Mesendoderm (in vitro differentiated cells): Measurements from ENCODE around the gene ERLEC1.
"Not testable (repeated sequence)": the region's sequence is repeated elsewhere in the genome, so short reads cannot be mapped to it uniquely, and the experiment has no call there.

ENCODE experiments used
- DNase-seq: peaks from one replicate; pipeline ENCODE4 v3.0.0; 2013
- H2AK5ac ChIP-seq: 2 replicates; pipeline ENCODE4 v1.6.1; 2013; ENCODE audit warnings: low read length, inconsistent platforms
- H2BK120ac ChIP-seq: 2 replicates; pipeline ENCODE4 v1.6.1; 2013; ENCODE audit warnings: low read depth, mild to moderate bottlenecking, low read length, moderate library complexity, mixed read lengths
- H2BK15ac ChIP-seq: replicated peaks from 2 replicates; pipeline ENCODE4 v1.6.1; 2013; ENCODE audit warnings: low read depth, mild to moderate bottlenecking, moderate library complexity
- H2BK5ac ChIP-seq: 2 replicates; pipeline ENCODE4 v1.6.1; 2013; ENCODE audit warnings: low read length, inconsistent platforms
- H3K18ac ChIP-seq: 2 replicates; pipeline ENCODE4 v1.6.1; 2013; ENCODE audit warnings: mild to moderate bottlenecking, low read length, mixed read lengths
- H3K23ac ChIP-seq: one replicate; pipeline ENCODE4 v1.6.1; 2013; ENCODE audit warnings: low read length
- H3K27ac ChIP-seq: 2 replicates; pipeline ENCODE4 v1.5.1; 2013; ENCODE audit warnings: low read depth, mild to moderate bottlenecking, inconsistent platforms, low read length, moderate library complexity
- H3K27me3 ChIP-seq: 2 replicates; pipeline ENCODE4 v1.6.1; 2013; ENCODE audit warnings: low read length, control low read depth, mild to moderate bottlenecking, inconsistent platforms; ENCODE audit not compliant: insufficient read depth, poor library complexity
- H3K36me3 ChIP-seq: 2 replicates; pipeline ENCODE4 v1.6.1; 2013; ENCODE audit warnings: low read length, inconsistent platforms; ENCODE audit not compliant: control insufficient read depth, insufficient read depth
- H3K4ac ChIP-seq: one replicate; pipeline ENCODE4 v1.6.1; 2013; ENCODE audit warnings: low read depth, mild to moderate bottlenecking, low read length, moderate library complexity
- H3K4me1 ChIP-seq: 2 replicates; pipeline ENCODE4 v1.6.1; 2013; ENCODE audit warnings: low read depth, low read length, inconsistent platforms; ENCODE audit not compliant: control insufficient read depth
- H3K4me2 ChIP-seq: 2 replicates; pipeline ENCODE4 v1.6.1; 2013; ENCODE audit warnings: low read length
- H3K4me3 ChIP-seq: 2 replicates; pipeline ENCODE4 v1.5.1; 2013; ENCODE audit warnings: mild to moderate bottlenecking, low read length
- H3K56ac ChIP-seq: one replicate; pipeline ENCODE4 v1.6.1; 2013; ENCODE audit warnings: low read length
- H3K79me1 ChIP-seq: 2 replicates; pipeline ENCODE4 v1.6.1; 2013; ENCODE audit warnings: low read length, inconsistent platforms
- H3K79me2 ChIP-seq: 2 replicates; pipeline ENCODE4 v1.6.1; 2013; ENCODE audit warnings: mild to moderate bottlenecking, low read length; ENCODE audit not compliant: control insufficient read depth, insufficient read depth
- H3K9ac ChIP-seq: 2 replicates; pipeline ENCODE4 v1.6.1; 2013; ENCODE audit warnings: low read length, inconsistent platforms
- H4K5ac ChIP-seq: one replicate; pipeline ENCODE4 v1.6.1; 2013; ENCODE audit warnings: low read length
- H4K8ac ChIP-seq: one replicate; pipeline ENCODE4 v1.6.1; 2013; ENCODE audit warnings: low read depth, mild to moderate bottlenecking, control low read depth, low read length, moderate library complexity
- WGBS: extraction: QIAGEN DNeasy Blood & Tissue Kit; methylation state at CpG from one replicate; pipeline ENCODE4 v1.1.7; 2013; ENCODE audit warnings: low lambda C conversion rate, missing lambda C conversion rate; ENCODE audit not compliant: insufficient coverage; ENCODE audit errors: extremely low coverage; 5-methylcytosine and 5-hydroxymethylcytosine counted together

The ERLEC1 gene

GRCh38 chr2:53842891-53843290 lies 56.0 kb downstream of the ERLEC1 start:
- H3K4me2 ChIP-seq, result no peak overlapping the region
- no peak overlapping the region for H3K9ac ChIP-seq
- no peak overlapping the region for H3K4ac ChIP-seq
- H3K23ac ChIP-seq, result no peak overlapping the region
- no peaks in the 10 kb centered on the region for H3K27me3 ChIP-seq
- no peak overlapping the region for H3K56ac ChIP-seq
- no peaks in the 10 kb centered on the region for H3K4me1 ChIP-seq
- H3K79me2 ChIP-seq, result no peaks in the 10 kb centered on the region
- H3K36me3 ChIP-seq, result no peaks in the 10 kb centered on the region
- H3K18ac ChIP-seq, result no peak overlapping the region
- no peaks in the 10 kb centered on the region for H3K79me1 ChIP-seq
- no peak overlapping the region for H3K4me3 ChIP-seq
- no peak overlapping the region for H2BK120ac ChIP-seq
- no CpG with 5 or more reads among the region's 3 CpGs for WGBS
- DNase-seq, result no peak
- H4K8ac ChIP-seq, result no peak overlapping the region
- no peak overlapping the region for H3K27ac ChIP-seq
- no peak overlapping the region for H2BK5ac ChIP-seq
- no peak overlapping the region for H4K5ac ChIP-seq
- no peak overlapping the region for H2BK15ac ChIP-seq
- no peak overlapping the region for H2AK5ac ChIP-seq

- H2BK15ac ChIP-seq, result no peak overlapping the region
- WGBS, result no CpG with 5 or more reads among the region's 2 CpGs
- DNase-seq, result no peak
- no peaks in the 10 kb centered on the region for H3K79me1 ChIP-seq
- H3K4ac ChIP-seq, result no peak overlapping the region
- no peak overlapping the region for H3K4me2 ChIP-seq
- no peak overlapping the region for H3K27ac ChIP-seq
- no peak overlapping the region for H4K5ac ChIP-seq
- H2BK120ac ChIP-seq, result no peak overlapping the region
- H3K79me2 ChIP-seq, result no peaks in the 10 kb centered on the region
- no peak overlapping the region for H2BK5ac ChIP-seq
- H4K8ac ChIP-seq, result no peak overlapping the region
- no peak overlapping the region for H3K56ac ChIP-seq
- no peak overlapping the region for H3K18ac ChIP-seq
- no peak overlapping the region for H3K9ac ChIP-seq
- H3K36me3 ChIP-seq, result no peaks in the 10 kb centered on the region
- H3K4me1 ChIP-seq, result no peaks in the 10 kb centered on the region
- H3K27me3 ChIP-seq, result no peaks in the 10 kb centered on the region
- H3K4me3 ChIP-seq, result no peak overlapping the region
- no peak overlapping the region for H2AK5ac ChIP-seq
- no peak overlapping the region for H3K23ac ChIP-seq
These were observed 56.8 kb downstream of the ERLEC1 start for GRCh38 chr2:53843595-53843994.

GRCh38 chr2:53848062-53848461 lies 61.2 kb downstream of the ERLEC1 start:
- no peak overlapping the region for H2BK15ac ChIP-seq
- H4K8ac ChIP-seq, result no peak overlapping the region
- no peak overlapping the region for H2BK5ac ChIP-seq
- no peaks in the 10 kb centered on the region for H3K79me1 ChIP-seq
- no peak overlapping the region for H2BK120ac ChIP-seq
- H3K27me3 ChIP-seq, result no peaks in the 10 kb centered on the region
- no peaks in the 10 kb centered on the region for H3K36me3 ChIP-seq
- no peak overlapping the region for H3K4me3 ChIP-seq
- no peak overlapping the region for H3K23ac ChIP-seq
- H3K4me1 ChIP-seq, result no peaks in the 10 kb centered on the region
- H3K18ac ChIP-seq, result no peak overlapping the region
- no peak overlapping the region for H3K27ac ChIP-seq
- DNase-seq, result no peak
- no peak overlapping the region for H3K56ac ChIP-seq
- H3K9ac ChIP-seq, result no peak overlapping the region
- whole genome bisulfite sequencing, result 100% methylated on average over 1 of the region's 2 CpGs
- H3K4me2 ChIP-seq, result no peak overlapping the region
- no peak overlapping the region for H4K5ac ChIP-seq
- no peak overlapping the region for H3K4ac ChIP-seq
- H2AK5ac ChIP-seq, result no peak overlapping the region
- H3K79me2 ChIP-seq, result no peaks in the 10 kb centered on the region

- not testable (repeated sequence) for H4K5ac ChIP-seq, H3K79me2 ChIP-seq, H3K18ac ChIP-seq, H3K23ac ChIP-seq, H3K9ac ChIP-seq, H3K27me3 ChIP-seq, H3K36me3 ChIP-seq, H3K4me1 ChIP-seq, DNase-seq, H2BK5ac ChIP-seq, H3K79me1 ChIP-seq, H2BK120ac ChIP-seq, H3K4me3 ChIP-seq, H2AK5ac ChIP-seq, H3K4ac ChIP-seq, H3K27ac ChIP-seq, H2BK15ac ChIP-seq, H4K8ac ChIP-seq, H3K56ac ChIP-seq, H3K4me2 ChIP-seq
- WGBS, result no CpG with 5 or more reads among the region's 9 CpGs
These were observed 64.4 kb downstream of the ERLEC1 start for GRCh38 chr2:53851052-53851757.

GRCh38 chr2:53852532-53852931 lies 65.7 kb downstream of the ERLEC1 start:
- H2BK120ac ChIP-seq, result no peak overlapping the region
- no peak overlapping the region for H2BK15ac ChIP-seq
- 100% methylated on average over 1 of the region's 4 CpGs for WGBS
- no peak overlapping the region for H3K18ac ChIP-seq
- H3K79me2 ChIP-seq, result no peaks in the 10 kb centered on the region
- H3K4me2 ChIP-seq, result no peak overlapping the region
- no peak overlapping the region for H3K56ac ChIP-seq
- H3K4ac ChIP-seq, result no peak overlapping the region
- no peak overlapping the region for H2BK5ac ChIP-seq
- no peak overlapping the region for H3K23ac ChIP-seq
- H3K79me1 ChIP-seq, result no peaks in the 10 kb centered on the region
- H2AK5ac ChIP-seq, result no peak overlapping the region
- H3K9ac ChIP-seq, result no peak overlapping the region
- no peaks in the 10 kb centered on the region for H3K27me3 ChIP-seq
- no peak for DNase-seq
- no peak overlapping the region for H3K4me3 ChIP-seq
- no peak overlapping the region for H4K8ac ChIP-seq
- H4K5ac ChIP-seq, result no peak overlapping the region
- H3K4me1 ChIP-seq, result no peaks in the 10 kb centered on the region
- peaks cover 7% of the 10 kb centered on the region for H3K36me3 ChIP-seq
- no peak overlapping the region for H3K27ac ChIP-seq

GRCh38 chr2:53854678-53855077 lies 67.8 kb downstream of the ERLEC1 start:
- H2BK5ac ChIP-seq, result no peak overlapping the region
- no peaks in the 10 kb centered on the region for H3K4me1 ChIP-seq
- WGBS, result no CpG with 5 or more reads among the region's 2 CpGs
- no peak for DNase-seq
- H3K27ac ChIP-seq, result no peak overlapping the region
- H3K36me3 ChIP-seq, result peaks cover 7% of the 10 kb centered on the region
- no peaks in the 10 kb centered on the region for H3K79me2 ChIP-seq
- no peak overlapping the region for H2BK15ac ChIP-seq
- no peak overlapping the region for H3K18ac ChIP-seq
- H4K5ac ChIP-seq, result no peak overlapping the region
- no peak overlapping the region for H2BK120ac ChIP-seq
- H3K23ac ChIP-seq, result no peak overlapping the region
- H3K9ac ChIP-seq, result no peak overlapping the region
- H3K56ac ChIP-seq, result no peak overlapping the region
- no peak overlapping the region for H3K4ac ChIP-seq
- no peaks in the 10 kb centered on the region for H3K27me3 ChIP-seq
- no peak overlapping the region for H4K8ac ChIP-seq
- no peak overlapping the region for H3K4me2 ChIP-seq
- H3K4me3 ChIP-seq, result no peak overlapping the region
- H3K79me1 ChIP-seq, result no peaks in the 10 kb centered on the region
- no peak overlapping the region for H2AK5ac ChIP-seq
